Glomerular endothelial cell (primary cell): ENCODE data around the gene TUFT1. TPM values are rescaled to one million over a fixed set of nuclear protein-coding genes. Genes with fewer than 3 reads are reported as not detected.

Experiments used
- DNase-seq: peaks from one replicate; pipeline ENCODE4 v3.0.0-alpha.2; 2011; ENCODE audit warnings: low read depth, low spot score; ENCODE audit errors: extremely low read depth
- total RNA-seq: library from RNA; depleted of rRNA; stranded (reverse); fragments of >200 nt; gene quantifications from 2 replicates; pipeline ENCODE4 v1.2.3, GENCODE V29; 2015

TUFT1 gene
- total RNA-seq, 1 donor from 2014 or later: 5.1 TPM

- no peak for DNase-seq
Observed at GRCh38 chr1:151536499-151536898, 3.6 kb upstream of the TUFT1 start.

- no peak for DNase-seq
Observed at GRCh38 chr1:151537112-151537511, 3.0 kb upstream of the TUFT1 start.

GRCh38 chr1:151539321-151540020, 638 bp upstream of the TUFT1 start:
- no peak for DNase-seq

GRCh38 chr1:151540982-151541377, 871 bp downstream of the TUFT1 start:
- no peak for DNase-seq

- no peak for DNase-seq
Observed at GRCh38 chr1:151541752-151542151, 1.6 kb downstream of the TUFT1 start.

- DNase-seq: no peak
Observed at GRCh38 chr1:151542710-151543129, 2.6 kb downstream of the TUFT1 start.

- no peak for DNase-seq
Observed at GRCh38 chr1:151545542-151545941, 5.4 kb downstream of the TUFT1 start.

- no peak for DNase-seq
Observed at GRCh38 chr1:151546011-151546925, 6.2 kb downstream of the TUFT1 start.

GRCh38 chr1:151547119-151547899, 7.2 kb downstream of the TUFT1 start:
- DNase-seq: no peak

- no peak for DNase-seq
Observed at GRCh38 chr1:151547900-151548230, 7.8 kb downstream of the TUFT1 start.

- DNase-seq: no peak
Observed at GRCh38 chr1:151549199-151549598, 9.1 kb downstream of the TUFT1 start.

- DNase-seq: no peak
Observed at GRCh38 chr1:151553659-151554058, 13.6 kb downstream of the TUFT1 start.

GRCh38 chr1:151556052-151556451, 15.9 kb downstream of the TUFT1 start:
- DNase-seq: no peak

GRCh38 chr1:151562661-151563060, 22.6 kb downstream of the TUFT1 start:
- DNase-seq: no peak

GRCh38 chr1:151563376-151563775, 23.3 kb downstream of the TUFT1 start:
- no peak for DNase-seq

GRCh38 chr1:151565502-151566189, 25.5 kb downstream of the TUFT1 start:
- DNase-seq: no peak

GRCh38 chr1:151568626-151569088, 28.5 kb downstream of the TUFT1 start:
- DNase-seq: no peak

GRCh38 chr1:151570819-151571218, 30.7 kb downstream of the TUFT1 start:
- no peak for DNase-seq

GRCh38 chr1:151574575-151575529, 34.7 kb downstream of the TUFT1 start:
- DNase-seq: no peak
